Endothelial cell (in vitro differentiated cells): Measurements from ENCODE around the gene ESRP2. TPM values are rescaled to one million over a fixed set of nuclear protein-coding genes. Genes with fewer than 3 reads are reported as not detected.

ENCODE experiments used
- DNase-seq: peaks from one replicate; pipeline ENCODE4 v3.0.0; 2021; ENCODE audit warnings: low spot score
- H3K27ac Mint-ChIP-seq: one replicate; pipeline ENCODE4 v1.8.0; 2021; ENCODE audit warnings: mixed read lengths, inconsistent platforms; ENCODE audit not compliant: unreplicated experiment
- H3K27me3 Mint-ChIP-seq: one replicate; pipeline ENCODE4 v1.8.0; 2021; ENCODE audit warnings: mild to moderate bottlenecking, moderate library complexity, mixed read lengths, inconsistent platforms; ENCODE audit not compliant: unreplicated experiment
- H3K36me3 Mint-ChIP-seq: one replicate; pipeline ENCODE4 v1.8.0; 2021; ENCODE audit warnings: mild to moderate bottlenecking, low read depth, mixed read lengths, inconsistent platforms; ENCODE audit not compliant: unreplicated experiment
- H3K4me1 Mint-ChIP-seq: one replicate; pipeline ENCODE4 v1.8.0; 2021; ENCODE audit warnings: mild to moderate bottlenecking, mixed read lengths, inconsistent platforms; ENCODE audit not compliant: unreplicated experiment
- H3K4me3 Mint-ChIP-seq: one replicate; pipeline ENCODE4 v1.8.0; 2021; ENCODE audit warnings: mild to moderate bottlenecking, mixed read lengths, inconsistent platforms; ENCODE audit not compliant: unreplicated experiment
- H3K9me3 Mint-ChIP-seq: one replicate; pipeline ENCODE4 v1.8.0; 2021; ENCODE audit warnings: mixed read lengths, inconsistent platforms; ENCODE audit not compliant: unreplicated experiment
- CTCF ChIP-seq: fragments of 200-600 bp; sonication (generic); IDR thresholded peaks from one replicate; pipeline ENCODE4 v1.5.0; 2021; ENCODE audit warnings: antibody characterized with exemption; ENCODE audit not compliant: unreplicated experiment
- total RNA-seq: library from RNA; stranded (reverse); fragmentation: NEBNext Ultra II Directional; extraction: Animal tissue kit (Norgen Biotek cat#: 25700); gene quantifications from one replicate; pipeline ENCODE4 v1.2.1, GENCODE V29; 2021; ENCODE audit not compliant: unreplicated experiment

ESRP2 gene
- total RNA-seq, 1 donor from 2014 or later: 0.64 TPM

- no peaks in the 10 kb centered on the region for H3K9me3 Mint-ChIP-seq
- DNase-seq: no peak
- TF ChIP-seq CTCF: peak; percentile 72
- peaks cover 2% of the 10 kb centered on the region for H3K36me3 Mint-ChIP-seq
- peaks cover 13% of the 10 kb centered on the region for H3K4me1 Mint-ChIP-seq
- peaks cover 18% of the 10 kb centered on the region for H3K27me3 Mint-ChIP-seq
- peak overlapping the region; percentile 94 for H3K4me3 Mint-ChIP-seq
- H3K27ac Mint-ChIP-seq: peak overlapping the region; percentile 8
Observed at GRCh38 chr16:68263559-68264127, 27.7 kb upstream of the ESRP2 start.

GRCh38 chr16:68259007-68259825 is 23.3 kb upstream of the ESRP2 start:
- peaks cover 10% of the 10 kb centered on the region for H3K4me1 Mint-ChIP-seq
- no peak for DNase-seq
- H3K36me3 Mint-ChIP-seq: peaks cover 9% of the 10 kb centered on the region
- TF ChIP-seq CTCF: no peak
- no peak overlapping the region for H3K27ac Mint-ChIP-seq
- H3K4me3 Mint-ChIP-seq: no peak overlapping the region
- H3K27me3 Mint-ChIP-seq: peaks cover 16% of the 10 kb centered on the region
- H3K9me3 Mint-ChIP-seq: no peaks in the 10 kb centered on the region

- DNase-seq: no peak
- no peak for TF ChIP-seq CTCF
- Mint-ChIP-seq H3K36me3 (peaks cover 9% of the 10 kb centered on the region), H3K4me3 (peak overlapping the region; percentile 56), H3K9me3 (no peaks in the 10 kb centered on the region), H3K27ac (peak overlapping the region; percentile 52), H3K27me3 (peaks cover 16% of the 10 kb centered on the region), H3K4me1 (peaks cover 6% of the 10 kb centered on the region)
Observed at GRCh38 chr16:68257906-68258800, 22.2 kb upstream of the ESRP2 start.

- H3K4me3 Mint-ChIP-seq: no peak overlapping the region
- no peaks in the 10 kb centered on the region for H3K9me3 Mint-ChIP-seq
- peaks cover 9% of the 10 kb centered on the region for H3K36me3 Mint-ChIP-seq
- peaks cover 4% of the 10 kb centered on the region for H3K4me1 Mint-ChIP-seq
- TF ChIP-seq CTCF: no peak
- peaks cover 14% of the 10 kb centered on the region for H3K27me3 Mint-ChIP-seq
- no peak for DNase-seq
- H3K27ac Mint-ChIP-seq: peak overlapping the region; percentile 42
Observed at GRCh38 chr16:68257251-68257905, 21.5 kb upstream of the ESRP2 start.
